ENCODE data around the gene SUCLG2.
A peak's percentile ranks its signal among the peaks of the same experiment; 100 is the strongest.

SUCLG2 gene

GRCh38 chr3:67361323-67361722 lies 293.1 kb downstream of the SUCLG2 start:
- Histone ChIP-seq H3K4me3 (replicated peaks; ENCODE audit: low read depth, low read length) (no peak overlapping the region), H3K27me3 (replicated peaks; ENCODE audit: control insufficient read depth, insufficient read depth, low read length) (no peaks in the 10 kb centered on the region), H3K36me3 (ENCODE audit: control insufficient read depth, insufficient read depth, low read length) (no peaks in the 10 kb centered on the region)
- no peak for DNase-seq (ENCODE audit: extremely low read depth, insufficient read length)
- TF ChIP-seq, protein P1, sequence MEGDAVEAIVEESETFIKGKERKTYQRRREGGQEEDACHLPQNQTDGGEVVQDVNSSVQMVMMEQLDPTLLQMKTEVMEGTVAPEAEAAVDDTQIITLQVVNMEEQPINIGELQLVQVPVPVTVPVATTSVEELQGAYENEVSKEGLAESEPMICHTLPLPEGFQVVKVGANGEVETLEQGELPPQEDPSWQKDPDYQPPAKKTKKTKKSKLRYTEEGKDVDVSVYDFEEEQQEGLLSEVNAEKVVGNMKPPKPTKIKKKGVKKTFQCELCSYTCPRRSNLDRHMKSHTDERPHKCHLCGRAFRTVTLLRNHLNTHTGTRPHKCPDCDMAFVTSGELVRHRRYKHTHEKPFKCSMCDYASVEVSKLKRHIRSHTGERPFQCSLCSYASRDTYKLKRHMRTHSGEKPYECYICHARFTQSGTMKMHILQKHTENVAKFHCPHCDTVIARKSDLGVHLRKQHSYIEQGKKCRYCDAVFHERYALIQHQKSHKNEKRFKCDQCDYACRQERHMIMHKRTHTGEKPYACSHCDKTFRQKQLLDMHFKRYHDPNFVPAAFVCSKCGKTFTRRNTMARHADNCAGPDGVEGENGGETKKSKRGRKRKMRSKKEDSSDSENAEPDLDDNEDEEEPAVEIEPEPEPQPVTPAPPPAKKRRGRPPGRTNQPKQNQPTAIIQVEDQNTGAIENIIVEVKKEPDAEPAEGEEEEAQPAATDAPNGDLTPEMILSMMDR (IDR thresholded peaks at IDR 0.05; ENCODE audit: insufficient read depth, low read length, poor library complexity, severe bottlenecking): no peak

DNA sequence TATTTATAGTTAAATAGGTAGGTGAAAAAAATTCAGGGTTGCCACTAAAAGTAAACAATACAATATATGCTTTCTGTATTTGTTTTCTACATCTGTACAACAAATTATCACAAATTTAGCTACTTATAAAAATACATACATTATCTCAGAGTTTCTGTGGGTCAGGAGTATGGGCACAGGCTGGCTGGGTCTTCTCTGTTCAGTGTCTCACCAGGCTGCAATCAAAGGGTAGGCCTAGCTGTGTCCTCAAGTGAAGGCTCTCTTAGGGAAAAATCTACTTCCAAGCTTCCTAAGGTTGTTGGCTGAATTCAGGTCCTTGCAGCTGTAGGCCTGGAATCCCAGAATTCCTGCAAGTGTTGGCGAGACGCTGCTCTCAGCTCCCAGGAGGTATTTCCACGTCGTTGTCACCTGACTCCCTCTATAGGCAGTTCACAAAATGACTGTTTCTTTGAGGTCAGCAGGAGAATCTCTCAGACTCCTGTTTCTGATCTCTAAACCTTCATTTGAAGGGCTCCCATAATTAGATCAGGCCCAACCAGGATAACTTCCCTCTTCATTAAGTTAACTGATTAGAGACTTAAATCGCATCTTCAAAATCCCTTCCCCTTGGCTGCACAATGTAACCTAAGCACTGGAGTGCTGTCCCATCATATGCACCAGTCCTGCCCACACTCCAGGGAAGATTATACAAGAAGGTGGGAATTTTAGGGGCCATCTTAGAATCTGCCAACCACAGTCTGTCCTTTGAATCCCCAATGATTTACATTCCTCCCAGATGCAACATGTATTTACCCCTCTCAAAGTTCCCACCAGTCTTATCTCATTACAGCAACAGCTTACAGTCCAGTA lies 296.6 kb downstream of the SUCLG2 start:
- TF ChIP-seq, protein P1 (IDR thresholded peaks at IDR 0.05; ENCODE audit: insufficient read depth, low read length, poor library complexity, severe bottlenecking): peak; percentile 66
- Histone ChIP-seq H3K36me3 (ENCODE audit: control insufficient read depth, insufficient read depth, low read length) (no peaks in the 10 kb centered on the region), H3K4me3 (replicated peaks; ENCODE audit: low read depth, low read length) (no peak overlapping the region), H3K27me3 (replicated peaks; ENCODE audit: control insufficient read depth, insufficient read depth, low read length) (no peaks in the 10 kb centered on the region)
- DNase-seq (ENCODE audit: extremely low read depth, insufficient read length): no peak

- Histone ChIP-seq H3K27me3 (replicated peaks; ENCODE audit: control insufficient read depth, insufficient read depth, low read length) (no peaks in the 10 kb centered on the region), H3K36me3 (ENCODE audit: control insufficient read depth, insufficient read depth, low read length) (no peaks in the 10 kb centered on the region), H3K4me3 (replicated peaks; ENCODE audit: low read depth, low read length) (no peak overlapping the region)
- peak; percentile 24 for DNase-seq (ENCODE audit: extremely low read depth, insufficient read length)
- TF ChIP-seq, protein P1 (IDR thresholded peaks at IDR 0.05; ENCODE audit: insufficient read depth, low read length, poor library complexity, severe bottlenecking): no peak
Observed at GRCh38 chr3:67349551-67350174, 304.7 kb downstream of the SUCLG2 start.

DNA sequence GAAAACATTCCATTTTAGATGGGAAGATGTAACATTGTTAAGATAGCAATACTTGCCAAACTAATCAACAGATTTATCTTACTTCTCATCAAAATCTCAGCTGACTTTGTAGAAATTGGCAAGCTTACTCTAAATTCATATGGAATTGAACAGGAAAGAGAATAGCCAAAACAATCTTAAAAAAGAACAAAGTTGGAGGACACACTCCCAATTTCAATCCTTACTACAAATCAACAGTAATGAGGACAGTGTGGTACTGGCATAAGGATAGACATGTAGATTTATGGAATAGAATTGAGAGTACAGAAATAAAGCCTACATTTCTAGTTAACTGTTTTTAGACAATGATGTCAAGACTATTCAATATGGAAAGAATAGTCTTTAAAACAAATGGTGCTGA lies 308.3 kb downstream of the SUCLG2 start:
- H3K4me3 ChIP-seq (replicated peaks; ENCODE audit: low read depth, low read length): no peak overlapping the region
- TF ChIP-seq, protein P1 (IDR thresholded peaks at IDR 0.05; ENCODE audit: insufficient read depth, low read length, poor library complexity, severe bottlenecking): no peak
- H3K27me3 ChIP-seq (replicated peaks; ENCODE audit: control insufficient read depth, insufficient read depth, low read length): no peaks in the 10 kb centered on the region
- no peak for DNase-seq (ENCODE audit: extremely low read depth, insufficient read length)
- H3K36me3 ChIP-seq (ENCODE audit: control insufficient read depth, insufficient read depth, low read length): no peaks in the 10 kb centered on the region

DNA sequence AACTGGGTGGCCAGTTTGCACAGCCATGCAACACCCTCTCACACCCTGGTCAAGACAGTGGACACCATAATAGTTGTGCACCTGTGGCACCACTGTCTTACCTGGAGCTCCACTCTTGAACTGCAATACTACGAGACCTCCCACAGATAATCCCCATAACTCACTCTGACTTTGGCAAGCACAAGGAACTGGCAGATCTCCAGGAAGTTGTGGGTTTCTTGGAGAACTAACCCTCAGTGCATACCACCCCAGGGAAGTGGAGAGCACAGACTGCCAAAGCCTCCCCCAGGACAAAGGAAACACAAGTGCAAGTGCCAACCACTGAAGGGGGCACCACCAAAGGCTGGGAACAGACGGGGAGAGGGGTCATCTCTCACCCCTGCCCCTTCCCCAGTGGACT lies 318.6 kb downstream of the SUCLG2 start:
- Histone ChIP-seq H3K36me3 (ENCODE audit: control insufficient read depth, insufficient read depth, low read length) (no peaks in the 10 kb centered on the region), H3K27me3 (replicated peaks; ENCODE audit: control insufficient read depth, insufficient read depth, low read length) (no peaks in the 10 kb centered on the region)
- DNase-seq (ENCODE audit: extremely low read depth, insufficient read length): no peak

More for the DNA sequence above, 318.6 kb downstream of the SUCLG2 start:
- no peak overlapping the region for H3K4me3 ChIP-seq (replicated peaks; ENCODE audit: low read depth, low read length)
- TF ChIP-seq, protein P1 (IDR thresholded peaks at IDR 0.05; ENCODE audit: insufficient read depth, low read length, poor library complexity, severe bottlenecking): no peak

Data from GM06990 (cell line).